ENCODE data around the gene ADAMTS14.

The ADAMTS14 gene

GRCh38 chr10:70675496-70676161 lies 3.3 kb downstream of the ADAMTS14 start:
- DNase-seq (ENCODE audit: low read depth in 2 of 2): no peak

DNA sequence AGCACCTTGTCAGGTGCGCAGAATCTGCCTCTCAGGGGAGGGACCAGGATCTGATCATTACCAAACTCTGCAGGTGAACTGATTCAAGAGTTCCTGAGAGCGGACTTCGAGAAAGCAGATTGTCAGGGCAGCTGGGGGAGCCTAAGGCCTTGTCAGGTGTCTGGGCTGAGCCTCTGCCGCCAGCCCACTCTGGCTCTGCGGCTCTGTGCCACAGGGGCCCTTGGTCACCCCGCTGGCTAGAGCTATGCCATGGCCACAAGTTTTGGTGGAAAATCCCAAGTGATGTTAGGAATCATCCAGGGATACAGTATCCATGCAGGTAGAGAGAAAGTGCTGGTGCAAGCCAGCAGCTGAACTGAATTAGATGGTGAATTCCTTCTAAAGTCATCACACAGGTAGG lies 4.2 kb downstream of the ADAMTS14 start:
- DNase-seq (ENCODE audit: low read depth in 2 of 2): no peak

- DNase-seq (ENCODE audit: low read depth in 2 of 2): no peak
These were observed 4.7 kb downstream of the ADAMTS14 start for GRCh38 chr10:70677016-70677415.

GRCh38 chr10:70677620-70678249 lies 5.4 kb downstream of the ADAMTS14 start:
- DNase-seq (ENCODE audit: low read depth in 2 of 2): no peak

DNA sequence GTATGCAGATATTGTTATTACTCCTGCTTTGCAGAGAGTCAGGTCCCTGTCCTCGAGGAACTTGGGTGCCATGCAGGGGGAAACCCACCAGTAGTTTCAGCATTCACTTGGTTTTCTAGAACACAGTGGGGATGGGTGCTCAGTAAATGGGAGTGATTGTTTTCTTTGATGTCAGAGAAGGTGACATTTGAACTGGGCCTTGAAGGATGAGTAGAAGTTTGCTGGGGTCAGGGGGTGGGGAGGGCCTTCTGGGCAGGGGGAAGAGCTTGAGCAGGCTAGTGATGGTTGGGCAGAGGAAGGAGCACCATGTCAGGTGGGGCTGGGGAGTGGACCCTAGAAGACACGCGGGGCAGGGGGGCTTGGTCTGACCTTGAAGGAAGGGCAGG lies 5.9 kb downstream of the ADAMTS14 start:
- DNase-seq (ENCODE audit: low read depth in 2 of 2): no peak

DNA sequence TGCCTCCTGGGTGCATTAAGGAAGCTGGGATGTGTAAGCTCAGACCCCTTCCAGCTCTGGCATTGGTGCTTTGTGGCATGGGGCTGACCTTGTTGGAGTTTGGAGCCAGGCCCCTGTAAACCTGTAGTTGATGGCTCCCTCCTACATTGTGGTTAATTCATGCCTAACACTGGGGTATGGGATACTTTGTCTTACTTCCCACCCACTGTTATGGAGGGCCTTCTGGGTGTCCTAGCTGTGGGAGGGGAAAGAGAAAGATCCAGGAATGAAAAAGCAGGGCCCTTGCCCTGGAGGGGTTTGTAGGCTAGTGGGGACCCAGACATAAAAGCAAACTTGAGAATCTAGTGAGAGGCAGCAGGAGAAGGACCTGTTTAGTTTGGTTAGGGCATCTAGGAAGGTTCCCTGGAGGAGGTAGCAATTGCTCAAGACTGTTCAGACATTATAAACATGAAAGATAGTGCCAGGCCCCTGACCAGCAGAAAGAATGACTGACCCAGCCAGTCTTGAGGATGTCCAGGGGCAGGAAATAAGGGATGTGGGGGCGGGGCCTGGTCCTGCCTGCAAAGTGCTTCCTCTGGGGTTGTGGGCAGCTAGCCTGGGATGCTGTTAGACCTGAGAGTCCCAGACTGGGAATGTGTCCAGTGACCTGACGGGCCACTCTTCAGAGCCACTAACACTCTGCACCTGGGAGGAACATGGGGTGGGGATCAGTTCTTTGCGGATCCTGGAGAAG lies 6.6 kb downstream of the ADAMTS14 start:
- no peak for DNase-seq (ENCODE audit: low read depth in 2 of 2)

GRCh38 chr10:70679498-70679897 lies 7.2 kb downstream of the ADAMTS14 start:
- DNase-seq (ENCODE audit: low read depth in 2 of 2): no peak

- no peak for DNase-seq (ENCODE audit: low read depth in 2 of 2)
These were observed 8.8 kb downstream of the ADAMTS14 start for GRCh38 chr10:70680899-70681730.

DNA sequence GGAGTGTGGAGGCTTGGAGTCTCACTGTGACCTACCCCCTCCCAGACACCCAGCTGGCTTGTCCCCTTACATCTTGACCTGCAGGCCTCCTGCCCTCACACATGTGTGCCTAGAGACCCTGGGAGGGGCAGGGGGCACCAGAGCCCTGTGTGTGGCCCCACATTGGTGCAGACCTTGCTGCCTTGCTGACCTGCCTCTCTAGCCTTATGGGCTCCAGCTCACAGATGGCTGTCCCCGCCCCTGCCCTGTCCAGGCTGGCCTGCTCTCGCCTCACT lies 9.4 kb downstream of the ADAMTS14 start:
- no peak for DNase-seq (ENCODE audit: low read depth in 2 of 2)

DNA sequence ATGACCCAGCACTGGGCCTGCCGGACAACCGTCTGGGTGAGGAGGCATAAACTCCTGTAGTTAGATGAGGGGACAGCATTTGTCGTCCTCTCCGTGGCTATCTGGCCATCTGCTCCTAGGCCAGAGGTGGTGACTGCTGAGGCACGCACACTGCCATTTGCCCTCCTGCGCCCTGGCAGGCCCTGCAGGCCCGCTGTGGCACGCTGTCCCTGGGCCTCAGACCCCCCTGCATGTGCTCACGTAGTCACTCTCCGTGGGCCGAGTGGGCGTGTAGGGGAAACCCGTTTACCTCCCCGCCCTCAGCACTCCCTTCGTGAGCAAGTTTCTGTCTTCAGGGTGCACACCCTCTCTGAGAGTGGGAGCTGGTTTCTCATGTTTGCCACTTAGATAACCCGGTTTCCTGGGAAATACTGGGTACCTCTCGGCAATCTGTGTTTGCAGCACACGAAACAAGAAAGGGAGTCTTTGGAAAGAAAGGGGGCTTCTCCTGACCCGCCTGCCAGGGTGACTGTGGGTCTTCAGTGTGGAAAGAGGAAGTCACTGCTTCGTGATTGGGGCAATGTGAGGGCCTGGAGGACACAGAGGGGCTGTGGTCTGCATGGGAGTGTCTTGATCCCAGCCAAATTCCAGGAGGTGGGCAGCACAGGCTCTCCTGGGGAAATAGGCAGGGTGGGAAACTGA lies 10.8 kb downstream of the ADAMTS14 start:
- no peak for DNase-seq (ENCODE audit: low read depth in 2 of 2)

DNA sequence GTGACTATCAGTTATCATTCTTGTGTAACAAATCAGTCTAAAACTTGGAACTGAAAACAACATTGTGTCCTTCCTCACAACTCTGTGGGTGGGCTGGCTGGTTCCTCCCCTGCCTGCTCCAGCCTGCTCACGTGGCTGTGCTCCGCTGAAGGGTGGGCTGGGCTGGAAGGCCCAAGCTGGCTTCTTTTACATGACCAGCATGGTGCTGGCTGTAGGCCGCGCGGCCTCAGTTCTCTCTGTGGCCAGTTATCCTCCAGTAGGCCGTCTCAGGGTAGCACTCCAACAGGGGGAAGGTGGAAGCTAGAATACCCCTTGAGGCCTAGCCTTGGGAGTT lies 11.3 kb downstream of the ADAMTS14 start:
- DNase-seq (ENCODE audit: low read depth in 2 of 2): no peak

- DNase-seq (ENCODE audit: low read depth in 2 of 2): no peak
These were observed 11.6 kb downstream of the ADAMTS14 start for GRCh38 chr10:70683940-70684339.

- no peak for DNase-seq (ENCODE audit: low read depth in 2 of 2)
These were observed 12.1 kb downstream of the ADAMTS14 start for GRCh38 chr10:70684374-70684773.

- no peak for DNase-seq (ENCODE audit: low read depth in 2 of 2)
These were observed 12.6 kb downstream of the ADAMTS14 start for GRCh38 chr10:70684839-70685454.

- no peak for DNase-seq (ENCODE audit: low read depth in 2 of 2)
These were observed 13.2 kb downstream of the ADAMTS14 start for GRCh38 chr10:70685455-70685911.

- no peak for DNase-seq (ENCODE audit: low read depth in 2 of 2)
These were observed 16.5 kb downstream of the ADAMTS14 start for GRCh38 chr10:70688828-70689227.

GRCh38 chr10:70689661-70690060 lies 17.4 kb downstream of the ADAMTS14 start:
- no peak for DNase-seq (ENCODE audit: low read depth in 2 of 2)

- no peak for DNase-seq (ENCODE audit: low read depth in 2 of 2)
These were observed 18.3 kb downstream of the ADAMTS14 start for GRCh38 chr10:70690589-70690988.

DNA sequence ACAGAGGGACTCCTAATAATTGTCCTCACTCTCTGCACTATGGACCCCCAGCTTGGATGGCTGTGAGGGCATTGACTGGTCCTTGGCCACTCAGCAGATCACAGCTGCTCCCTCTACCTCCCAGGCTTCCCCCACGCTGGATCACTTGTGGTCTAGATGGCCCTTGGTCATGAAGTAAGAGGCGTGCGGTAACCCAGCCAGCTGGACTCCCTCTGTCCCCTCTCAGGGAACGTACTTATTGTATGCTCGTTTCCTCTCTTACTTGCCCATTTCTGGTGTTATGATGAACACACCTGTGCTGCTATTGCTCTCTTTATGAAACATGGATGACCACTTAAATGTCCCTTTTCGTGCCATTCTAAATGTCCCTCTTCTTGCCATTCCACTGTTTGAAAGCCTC lies 19.3 kb downstream of the ADAMTS14 start:
- DNase-seq (ENCODE audit: low read depth in 2 of 2): no peak

GRCh38 chr10:70692043-70692603 lies 19.8 kb downstream of the ADAMTS14 start:
- DNase-seq (ENCODE audit: low read depth in 2 of 2): no peak
